Erythroblast (primary cell): ENCODE data around the gene TNFSF8.

Source experiments
- GATA1 ChIP-seq: IDR thresholded peaks from 2 replicates; pipeline ENCODE4 v1.6.1; 2011; ENCODE audit warnings: low read depth, mild to moderate bottlenecking, control low read depth, low read length, moderate library complexity
- POLR2A ChIP-seq: IDR thresholded peaks from 2 replicates; pipeline ENCODE4 v1.6.1; 2011; ENCODE audit warnings: mild to moderate bottlenecking, low read length

DNA sequence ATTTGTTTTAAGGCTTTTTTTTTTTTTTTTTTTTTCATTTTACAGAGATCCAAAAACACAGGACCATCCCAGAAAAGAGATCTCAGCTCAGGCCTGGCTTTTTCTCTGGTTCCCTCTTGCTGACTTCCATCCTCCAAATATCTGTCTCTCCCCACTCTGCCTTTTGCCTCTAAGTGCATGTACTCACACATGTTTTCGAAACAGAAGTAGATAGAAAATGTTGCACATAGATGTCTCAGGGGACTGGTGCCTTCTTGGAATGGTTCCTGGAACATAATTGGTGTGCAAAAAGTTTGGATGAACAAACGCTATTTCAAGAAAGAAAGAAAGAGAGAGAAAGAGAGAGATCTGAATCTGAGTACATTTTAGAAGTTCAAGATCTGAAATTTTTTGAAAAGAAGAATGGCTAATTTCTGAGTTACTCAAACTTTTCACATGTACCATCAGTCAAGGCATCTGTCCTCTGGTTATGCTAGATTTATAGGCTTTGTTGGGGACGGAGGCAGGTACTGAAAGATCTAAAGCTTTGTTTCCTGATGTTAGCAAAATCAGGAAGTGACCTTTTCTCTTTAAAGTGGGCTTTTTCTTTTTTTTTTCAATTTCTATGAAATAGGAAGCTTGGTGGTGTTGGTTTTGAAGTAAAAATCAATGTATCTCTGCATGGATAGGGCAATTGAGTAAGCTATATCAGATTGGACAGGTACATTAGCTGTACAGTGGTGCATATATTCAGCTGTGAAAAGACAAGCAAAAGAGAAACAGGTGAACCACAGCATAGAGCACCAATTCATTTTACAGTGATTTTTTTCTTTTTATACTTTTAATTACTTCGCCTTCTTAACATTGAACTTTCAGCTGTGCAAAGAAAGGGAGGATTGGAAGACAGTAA lies 8.5 kb upstream of the TNFSF8 start:
- TF ChIP-seq POLR2A (no peak), GATA1 (no peak)
